H1 (cell line): Measurements from ENCODE around the gene GP5. TPM values are rescaled to one million over a fixed set of nuclear protein-coding genes. Genes with fewer than 3 reads are reported as not detected.

Source experiments
- CHD7 ChIP-seq: fragments of 300-600 bp; sonication (generic); IDR thresholded peaks from 2 replicates; pipeline ENCODE4 v1.7.1; 2012; ENCODE audit warnings: low read length, moderate library complexity, mild to moderate bottlenecking, inconsistent platforms; ENCODE audit not compliant: insufficient replicate concordance
- HDAC6 ChIP-seq: IDR thresholded peaks from one replicate; pipeline ENCODE4 v1.7.1; 2012; ENCODE audit warnings: low read depth, mild to moderate bottlenecking, inconsistent platforms, low read length, moderate library complexity
- NANOG ChIP-seq: IDR thresholded peaks from 2 replicates; pipeline ENCODE4 v1.6.1; 2011; ENCODE audit warnings: low read length, low read depth, mild to moderate bottlenecking, inconsistent platforms; ENCODE audit not compliant: insufficient read depth, poor library complexity, severe bottlenecking
- POLR2AphosphoS5 ChIP-seq: IDR thresholded peaks from 2 replicates; pipeline ENCODE4 v1.6.1; 2011; ENCODE audit warnings: low read depth, low read length
- TAF7 ChIP-seq: optimal IDR thresholded peaks from 2 replicates; pipeline ENCODE3; 2011; ENCODE audit warnings: low read depth, mild to moderate bottlenecking, inconsistent platforms, low read length, moderate library complexity, borderline replicate concordance
- TBP ChIP-seq: IDR thresholded peaks from 2 replicates; pipeline ENCODE4 v1.6.1; 2011; ENCODE audit warnings: low read depth, low read length, improper control_type of control experiment
- polyA plus RNA-seq, 7 experiments: library from polyadenylated mRNA; depleted of rRNA in 3 of 7; stranded (reverse) in 5 of 7; unstranded in 2 of 7; fragments of >200 nt in 5 of 7; fragments of 200-250 nt in 2 of 7; gene quantifications; 1 replicate in 5 of 7; 2 replicates in 1 of 7; 4 replicates in 1 of 7; pipeline versions ENCODE4 v1.2.1 to v1.2.3, GENCODE V29; 2011 to 2013; ENCODE audit warnings: missing spikeins in 2 of 7, mixed read lengths in 2 of 7
- total RNA-seq: library from RNA; stranded (reverse); fragmentation: NEBNext Ultra II Directional; extraction: Animal tissue kit (Norgen Biotek cat#: 25700); gene quantifications from 2 replicates; pipeline ENCODE4 v1.2.1, GENCODE V29; 2021

GP5 gene
- total and polyA plus RNA-seq, 2 of the 8 experiments (the other 6 are each of a cell fraction or from before 2014, with no cell fraction given): 0.13 to 0.14 TPM

DNA sequence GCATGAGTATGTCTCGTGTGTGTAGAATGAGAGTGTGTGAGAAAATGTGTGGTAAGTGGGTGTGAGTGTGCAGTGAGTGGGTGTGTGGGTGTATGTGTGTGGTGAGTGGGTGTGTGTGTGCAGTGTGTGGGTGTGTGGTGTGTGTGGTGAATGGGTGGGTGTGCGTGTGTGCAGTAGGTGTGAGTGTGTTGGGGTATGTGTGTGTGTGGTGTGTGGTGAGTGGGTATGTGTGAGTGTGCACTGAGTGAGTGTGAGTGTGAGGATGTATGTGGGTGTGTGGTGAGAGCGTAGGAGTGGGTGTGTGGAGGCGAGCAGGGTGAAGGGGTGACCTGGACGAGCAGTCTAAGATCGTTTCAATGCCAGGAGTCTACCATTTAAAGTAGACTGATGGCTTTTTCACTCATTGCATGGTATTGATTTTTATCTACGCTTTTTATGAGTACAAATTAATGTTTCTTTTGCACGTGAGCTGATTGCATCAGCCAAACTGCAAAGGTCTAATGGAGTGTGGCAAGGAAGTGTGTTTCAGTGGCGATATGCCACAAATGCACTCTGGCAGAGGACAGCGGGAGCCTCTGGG lies 46.3 kb downstream of the GP5 start (continued):
- no peak for TF ChIP-seq POLR2AphosphoS5
- no peak for TF ChIP-seq TBP
- no peak for TF ChIP-seq TAF7
- TF ChIP-seq NANOG: no peak
- no peak for TF ChIP-seq CHD7
- TF ChIP-seq HDAC6: no peak
